ENCODE data around the gene FBXW11.

The FBXW11 gene

DNA sequence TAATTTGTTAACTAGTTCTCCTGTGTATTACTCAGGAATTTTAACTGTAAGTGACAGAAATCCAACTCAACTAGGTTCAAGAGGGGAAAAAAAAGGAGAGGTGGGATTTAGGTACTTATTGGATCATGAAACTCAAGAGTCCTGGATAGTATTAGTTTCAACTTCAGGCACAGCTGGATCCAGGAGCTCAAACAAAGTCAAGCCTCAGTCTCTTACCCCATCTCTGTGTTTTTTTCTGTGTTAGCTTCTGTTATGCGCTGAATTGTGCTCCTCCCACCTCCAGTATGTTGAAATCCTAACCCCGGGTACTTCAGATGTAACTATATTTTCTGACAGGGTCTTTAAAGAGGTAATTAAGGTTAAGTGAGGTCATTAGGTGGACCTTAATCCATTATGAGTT lies 167.3 kb downstream of the FBXW11 start:
- DNase-seq, result no peak

DNA sequence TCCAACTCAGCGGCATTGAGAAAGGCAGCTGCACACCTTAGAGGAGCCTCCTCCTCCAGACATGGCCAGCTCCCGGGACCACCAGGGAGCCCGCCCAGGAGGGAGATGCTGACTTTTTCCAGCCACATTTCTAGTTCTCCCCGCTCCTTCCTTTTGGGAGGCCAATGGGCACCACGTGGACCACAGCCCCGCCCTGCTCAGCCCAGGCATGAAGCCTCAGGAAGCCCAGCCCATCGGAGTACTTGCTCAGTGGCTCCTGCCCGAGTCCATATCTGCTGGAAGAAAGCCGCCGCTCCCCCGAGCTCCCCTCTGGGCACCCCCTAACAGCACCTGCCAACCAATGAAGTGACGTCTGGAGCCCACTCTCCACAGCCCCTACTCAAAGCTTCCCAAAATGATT lies 168.4 kb downstream of the FBXW11 start:
- no peak for DNase-seq

DNA sequence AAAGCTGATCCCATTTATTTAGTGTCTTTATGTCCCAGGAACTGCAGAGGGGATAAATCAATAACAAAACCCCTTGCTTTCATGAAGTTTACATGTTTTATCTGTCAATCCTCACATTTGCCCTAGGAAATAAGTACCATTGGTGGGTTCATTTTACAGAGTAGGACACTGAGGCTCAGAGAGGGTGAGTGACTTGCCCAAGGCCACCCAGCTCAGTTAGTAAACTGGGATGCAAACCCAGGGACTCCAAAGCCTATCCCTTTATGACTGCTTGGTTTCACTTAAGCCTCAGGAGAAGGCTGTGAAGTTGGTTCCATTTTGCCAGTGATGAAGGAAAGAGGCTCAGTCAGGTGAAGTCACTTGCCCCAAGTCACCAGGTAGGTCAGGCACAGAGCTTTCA lies 168.9 kb downstream of the FBXW11 start:
- no peak for DNase-seq

DNA sequence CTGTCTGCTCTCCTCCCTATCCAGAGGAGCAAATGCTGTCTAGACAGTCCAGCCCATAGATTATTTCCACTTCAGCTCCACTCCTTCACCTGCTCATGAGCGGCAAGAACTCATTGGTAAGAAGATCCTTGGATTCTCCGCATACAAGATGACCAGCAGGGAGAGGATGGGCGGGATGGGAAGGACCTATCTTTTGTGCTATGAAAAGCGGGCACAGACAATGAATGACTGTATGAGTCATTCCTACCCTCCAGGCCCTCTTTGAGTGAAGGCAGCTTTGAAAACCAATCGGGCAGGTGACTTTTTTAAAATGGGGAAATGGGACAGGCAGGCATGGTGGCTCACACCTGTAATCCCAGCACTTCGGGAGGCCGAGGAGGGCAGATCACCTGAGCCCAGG lies 171.4 kb downstream of the FBXW11 start:
- no peak for DNase-seq

DNA sequence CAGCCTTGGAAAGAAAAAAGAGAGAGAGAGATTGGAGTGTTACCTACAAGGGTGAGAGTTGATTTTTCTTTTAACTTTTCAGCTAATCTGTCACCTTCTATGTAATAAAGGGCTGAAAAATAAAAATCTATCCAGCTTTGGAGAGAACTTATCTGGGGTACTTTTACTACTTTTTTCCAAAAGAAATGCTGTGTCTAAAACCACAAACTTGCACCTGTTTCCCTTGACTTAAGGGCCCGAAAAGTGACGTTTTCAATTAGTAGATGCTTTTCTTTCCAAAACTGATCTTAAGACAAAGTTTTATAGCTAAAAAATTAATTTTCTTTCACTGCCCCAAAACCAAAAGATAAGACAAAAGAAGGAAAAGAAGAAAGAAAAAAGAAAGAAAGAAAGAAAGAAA lies 172.0 kb downstream of the FBXW11 start:
- no peak for DNase-seq

DNA sequence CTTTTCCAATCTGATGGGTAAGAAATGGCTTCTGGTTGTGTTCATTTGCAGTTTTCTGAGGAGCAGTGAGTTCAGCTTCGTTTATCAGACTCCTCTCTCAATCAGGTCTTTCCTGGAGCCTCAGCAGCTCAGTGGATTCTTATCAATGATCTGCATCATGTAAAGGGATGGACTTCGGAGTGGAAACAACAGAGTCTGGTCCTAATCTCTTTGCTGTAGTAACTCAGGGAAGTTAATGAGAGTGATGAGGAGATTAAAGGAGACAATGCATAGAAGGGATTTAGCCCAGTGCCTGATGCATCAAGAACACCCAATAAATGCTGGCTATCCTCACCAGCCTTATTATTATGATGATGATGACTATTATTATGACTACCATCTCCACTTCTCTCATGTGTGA lies 173.7 kb downstream of the FBXW11 start:
- DNase-seq, result no peak

DNA sequence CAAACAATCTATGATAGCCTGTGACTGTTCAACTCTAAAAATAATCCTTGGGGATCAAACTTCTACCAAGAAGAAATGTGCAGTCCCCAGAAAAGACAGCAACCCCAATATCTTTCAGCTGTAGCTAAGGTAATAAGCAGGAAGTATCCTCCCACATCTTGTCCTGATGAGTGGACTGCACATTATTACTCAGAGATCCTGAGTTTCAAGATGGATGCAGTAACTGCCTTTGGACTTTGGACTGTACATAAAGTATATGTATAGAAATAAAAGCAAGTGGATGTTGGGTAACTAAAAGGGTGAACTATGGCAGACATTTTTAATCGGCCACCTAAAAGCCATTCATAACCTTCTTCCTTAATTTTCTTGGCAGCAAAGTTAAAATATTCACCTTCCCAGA lies 175.8 kb downstream of the FBXW11 start:
- no peak for DNase-seq

DNA sequence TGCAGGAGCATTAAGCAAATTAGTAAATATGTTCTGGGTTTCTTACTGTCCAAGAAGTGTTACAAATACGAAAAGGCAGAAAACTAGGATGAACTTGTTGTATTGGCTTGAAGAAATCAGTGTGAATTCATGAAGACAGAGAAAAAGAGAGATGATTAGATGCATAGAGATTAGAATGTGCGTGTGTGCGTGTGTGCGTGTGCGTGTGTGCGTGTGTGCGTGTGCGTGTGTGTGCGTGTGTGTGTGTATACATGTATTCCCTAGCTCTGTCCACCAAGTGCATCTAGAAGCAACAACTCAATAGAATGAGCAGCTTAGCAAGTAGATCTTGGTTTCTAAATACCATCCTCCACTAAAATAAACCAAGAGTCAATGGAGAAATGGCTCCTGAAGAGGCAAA lies 179.3 kb downstream of the FBXW11 start:
- DNase-seq, result no peak

DNA sequence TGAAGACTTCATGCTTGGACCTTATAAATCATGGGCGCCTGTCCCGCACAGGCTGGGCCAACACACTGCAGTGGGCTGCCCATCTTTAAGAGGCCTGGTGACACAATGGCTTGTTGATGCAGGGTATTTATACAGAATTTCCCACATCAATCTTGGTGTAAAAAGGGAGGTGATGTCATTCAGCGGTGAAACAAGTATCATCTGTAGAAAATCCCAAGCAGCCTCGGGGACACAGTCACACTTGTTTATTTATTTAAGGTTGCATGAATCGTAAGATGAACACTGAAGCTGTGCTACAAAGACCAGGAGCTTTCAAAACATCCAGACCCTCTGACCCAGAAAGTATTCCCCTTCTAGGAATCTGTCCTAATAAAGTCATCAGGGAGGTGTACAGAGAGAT lies 180.3 kb downstream of the FBXW11 start:
- no peak for DNase-seq

DNA sequence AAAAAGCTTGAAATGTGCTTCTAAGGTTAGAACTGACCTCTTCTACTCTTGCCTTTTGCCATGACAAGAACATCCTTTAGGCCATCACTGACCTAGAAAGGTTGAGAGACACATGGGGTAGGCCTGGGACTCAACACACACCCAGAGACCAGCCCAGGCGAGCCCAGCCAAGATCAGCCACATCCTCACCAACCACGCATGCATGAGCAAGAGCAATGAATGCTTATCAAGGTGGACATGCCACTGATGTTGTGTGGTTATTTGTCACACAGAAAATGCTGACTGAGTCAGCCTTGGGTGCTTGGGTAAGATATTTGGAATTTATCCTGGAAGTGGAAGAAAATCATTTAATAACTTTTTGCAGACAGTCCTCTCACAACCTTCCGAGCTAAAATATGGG lies 181.4 kb downstream of the FBXW11 start:
- no peak for DNase-seq

DNA sequence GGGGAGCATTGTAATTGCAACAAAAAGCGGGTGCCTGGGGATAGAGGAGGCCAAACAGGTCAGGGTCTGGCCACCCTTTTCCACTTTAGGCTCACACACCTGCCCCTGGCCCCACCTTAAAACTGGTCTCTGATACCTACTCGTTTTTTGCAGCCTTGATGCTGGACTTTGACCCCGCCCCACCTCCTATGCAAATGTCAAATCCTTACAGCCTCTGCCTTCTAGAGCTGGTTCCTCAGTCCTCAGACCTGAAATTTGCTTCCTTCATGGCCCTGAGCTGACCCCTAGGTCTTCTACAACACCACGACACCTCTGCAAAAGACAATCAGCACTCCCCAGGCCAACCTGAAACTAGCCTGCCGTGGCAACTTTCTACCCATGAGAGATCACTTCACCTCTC lies 183.2 kb downstream of the FBXW11 start:
- no peak for DNase-seq

DNA sequence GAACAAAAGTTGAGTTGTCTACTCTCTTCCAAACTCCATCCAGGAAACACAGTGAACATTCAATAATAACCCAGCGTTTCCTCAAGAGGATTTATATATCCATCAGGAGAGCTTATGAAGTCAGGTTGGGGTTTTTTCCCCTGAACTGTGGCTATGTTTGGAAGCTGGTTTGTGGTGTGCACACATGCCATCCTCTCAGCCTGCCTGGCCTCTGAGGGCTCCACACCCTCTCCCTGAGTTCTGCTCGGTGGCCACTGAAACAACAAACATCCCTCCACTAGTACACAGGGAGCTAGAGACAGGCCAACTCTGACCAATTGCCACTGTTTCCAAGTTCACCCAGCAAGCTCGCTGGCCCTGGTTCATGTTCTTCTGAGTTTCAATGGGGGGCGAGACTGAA lies 185.2 kb downstream of the FBXW11 start:
- no peak for DNase-seq

DNA sequence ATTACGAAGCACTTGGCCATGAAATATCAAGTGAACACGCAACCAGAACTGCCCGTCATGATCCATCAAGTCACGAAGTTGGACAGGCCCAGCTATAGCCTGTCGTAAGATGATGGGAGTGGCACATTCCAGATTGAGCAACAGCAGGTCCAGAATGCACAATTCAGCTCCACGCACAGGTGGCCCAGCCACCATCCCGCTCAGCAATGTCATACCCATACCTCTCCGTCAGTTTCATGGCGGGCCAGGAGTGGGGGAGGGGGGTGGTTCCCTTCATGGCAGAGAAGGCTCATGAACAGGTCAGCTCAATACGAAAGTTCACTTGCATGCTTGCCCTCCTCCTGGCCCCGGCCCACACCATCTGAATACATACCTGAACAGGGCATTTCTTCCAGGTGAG lies 185.9 kb downstream of the FBXW11 start:
- DNase-seq, result no peak

DNA sequence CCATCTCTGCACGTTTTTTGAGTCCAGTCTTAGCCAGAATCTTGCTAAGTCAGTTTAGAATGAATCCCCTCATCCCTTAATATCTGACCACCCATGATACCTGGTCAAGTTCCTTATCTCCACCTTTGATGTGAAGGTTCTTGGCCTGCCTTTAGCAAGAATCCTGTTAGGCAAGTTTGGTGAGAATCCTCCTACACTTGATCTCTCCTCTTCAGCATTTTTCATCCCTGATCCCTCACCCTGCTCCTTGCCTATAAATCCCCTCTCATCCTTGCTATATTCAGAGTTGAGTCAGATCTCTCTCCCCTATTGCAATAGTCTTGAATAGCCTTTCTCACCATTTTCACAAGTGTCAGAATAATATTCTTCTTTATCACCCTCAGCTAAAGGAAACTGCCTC lies 189.8 kb downstream of the FBXW11 start:
- DNase-seq, result no peak

DNA sequence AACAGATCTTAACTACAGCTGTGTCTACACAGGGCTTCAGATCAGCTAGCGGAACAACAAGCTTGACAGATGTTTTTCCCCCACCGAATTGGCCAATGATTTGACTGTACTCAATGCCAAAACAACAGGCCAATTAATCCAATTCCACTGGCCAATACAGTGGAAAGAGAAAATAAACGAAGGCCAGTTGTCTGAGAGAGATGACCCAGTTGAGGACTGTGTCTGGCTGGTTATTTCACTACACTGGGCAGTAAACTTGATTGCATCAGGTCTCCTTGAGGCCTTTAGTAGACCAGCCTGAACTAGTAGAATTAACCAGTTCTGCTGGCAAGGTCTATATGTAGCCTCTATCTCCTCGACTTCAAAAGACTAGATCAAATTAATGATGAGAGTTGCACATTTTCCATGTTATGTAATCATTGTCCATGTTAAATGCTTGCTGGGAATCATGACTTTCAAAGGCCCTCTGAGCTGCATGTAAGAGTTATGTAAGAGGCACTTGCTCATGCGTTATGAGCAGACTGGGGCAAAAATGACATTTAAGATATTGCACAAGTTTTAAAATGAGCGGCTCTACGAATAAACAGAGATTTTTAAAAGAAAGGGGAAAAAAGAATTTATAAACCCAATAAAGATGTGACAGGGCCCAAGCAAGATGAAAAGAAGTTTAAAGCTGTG lies 192.5 kb downstream of the FBXW11 start:
- no peak for DNase-seq

DNA sequence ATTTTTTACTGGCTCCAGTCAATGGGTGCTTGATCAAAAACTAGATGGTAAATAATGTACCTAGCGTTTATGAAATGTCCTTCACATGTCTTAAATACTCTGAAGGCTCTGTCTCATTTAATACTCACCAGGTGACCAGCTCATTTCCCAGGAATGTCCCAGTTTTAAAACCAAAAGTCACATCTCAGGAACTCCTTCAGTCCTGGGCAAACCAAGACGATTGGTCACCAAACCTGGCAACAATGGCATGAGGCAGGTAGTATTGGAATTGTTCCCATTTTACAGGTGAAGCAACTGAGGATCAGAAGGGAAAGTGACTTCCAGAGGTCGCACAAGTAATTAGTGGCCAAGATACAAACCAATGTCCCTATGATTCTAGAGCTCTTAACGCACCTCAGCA lies 193.2 kb downstream of the FBXW11 start:
- no peak for DNase-seq
